OCI-LY1 (cell line): ENCODE data around the gene WWOX.

ENCODE experiments used
- H2AFZ ChIP-seq: fragments of 200-600 bp; sonication (generic), shearing (Covaris generic); 2 replicates; pipeline ENCODE4 v1.6.0; 2014; ENCODE audit warnings: antibody characterized with exemption, mild to moderate bottlenecking, low read length
- H3F3A ChIP-seq: fragments of 200-600 bp; sonication (generic), shearing (Covaris generic); 2 replicates; pipeline ENCODE4 v1.6.0; 2014; ENCODE audit warnings: mild to moderate bottlenecking, antibody characterized with exemption, low read length, moderate library complexity; ENCODE audit not compliant: insufficient read depth
- H3K27ac ChIP-seq: fragments of 200-600 bp; sonication (generic); 2 replicates; pipeline ENCODE4 v1.5.1; 2014; ENCODE audit warnings: low read length, mixed run types, mild to moderate bottlenecking, low read depth; ENCODE audit not compliant: poor library complexity, severe bottlenecking
- H3K27me3 ChIP-seq: fragments of 200-600 bp; sonication (generic); 2 replicates; pipeline ENCODE4 v1.6.0; 2014; ENCODE audit warnings: antibody characterized with exemption, mild to moderate bottlenecking, low read length, moderate library complexity; ENCODE audit not compliant: insufficient read depth
- H3K36me3 ChIP-seq: fragments of 200-600 bp; sonication (generic); 2 replicates; pipeline ENCODE4 v1.6.1; 2014; ENCODE audit warnings: mild to moderate bottlenecking, antibody characterized with exemption, low read length, moderate library complexity, mixed read lengths; ENCODE audit not compliant: insufficient read depth
- H3K4me1 ChIP-seq: fragments of 200-600 bp; sonication (generic); 2 replicates; pipeline ENCODE4 v1.5.1; 2014; ENCODE audit warnings: mild to moderate bottlenecking, low read length, moderate library complexity; ENCODE audit not compliant: insufficient read depth, severe bottlenecking
- H3K4me2 ChIP-seq: fragments of 200-600 bp; sonication (generic), shearing (Covaris generic); 2 replicates; pipeline ENCODE4 v1.6.1; 2014; ENCODE audit warnings: low read length
- H3K4me3 ChIP-seq: fragments of 200-600 bp; sonication (generic); 2 replicates; pipeline ENCODE4 v1.5.1; 2014; ENCODE audit warnings: low read length, low read depth, mild to moderate bottlenecking, mixed read lengths; ENCODE audit not compliant: poor library complexity, severe bottlenecking
- H3K79me2 ChIP-seq: fragments of 200-600 bp; shearing (Covaris generic); 2 replicates; pipeline ENCODE4 v1.6.1; 2016; ENCODE audit warnings: mixed run types, low read length, mixed read lengths; ENCODE audit not compliant: insufficient read depth
- H3K9ac ChIP-seq: fragments of 200-600 bp; sonication (generic), shearing (Covaris generic); 2 replicates; pipeline ENCODE4 v1.6.1; 2014; ENCODE audit warnings: mild to moderate bottlenecking, low read length, mixed read lengths
- H3K9me2 ChIP-seq: fragments of 200-600 bp; sonication (generic), shearing (Covaris generic); 2 replicates; pipeline ENCODE4 v1.6.1; 2014; ENCODE audit warnings: low read depth, mild to moderate bottlenecking, low read length, mixed read lengths
- H3K9me3 ChIP-seq: fragments of 200-600 bp; shearing (Covaris generic); 2 replicates; pipeline ENCODE4 v1.6.1; 2014; ENCODE audit warnings: low read length, mixed read lengths
- H4K20me1 ChIP-seq: fragments of 200-600 bp; sonication (generic), shearing (Covaris generic); 2 replicates; pipeline ENCODE4 v1.6.0; 2016; ENCODE audit warnings: mild to moderate bottlenecking, low read length; ENCODE audit not compliant: insufficient read depth
- CTCF ChIP-seq: fragments of 200-600 bp; sonication (generic), shearing (Covaris generic); IDR thresholded peaks from 2 replicates; pipeline ENCODE4 v1.5.1; 2017; ENCODE audit warnings: mild to moderate bottlenecking, antibody characterized with exemption, low read length, moderate library complexity, mixed read lengths
- EZH2 ChIP-seq: fragments of 200-600 bp; sonication (generic), shearing (Covaris generic); IDR thresholded peaks from 2 replicates; pipeline ENCODE4 v1.8.0; 2017; ENCODE audit warnings: borderline replicate concordance, mixed run types, mild to moderate bottlenecking, antibody characterized with exemption, low read length, moderate library complexity, mixed read lengths

Gene WWOX

GRCh38 chr16:78900966-78901365 lies 801.5 kb downstream of the WWOX start:
- H3K4me2 ChIP-seq, result no peak overlapping the region
- no peaks in the 10 kb centered on the region for H3K27me3 ChIP-seq
- no peak overlapping the region for H3K9ac ChIP-seq
- H3K27ac ChIP-seq, result no peak overlapping the region
- no peak overlapping the region for H2AFZ ChIP-seq
- H3K9me3 ChIP-seq, result no peaks in the 10 kb centered on the region
- no peaks in the 10 kb centered on the region for H3K9me2 ChIP-seq
- TF ChIP-seq CTCF (no peak), EZH2 (no peak)
- H4K20me1 ChIP-seq, result no peaks in the 10 kb centered on the region
- H3F3A ChIP-seq, result no peaks in the 10 kb centered on the region
- H3K4me3 ChIP-seq, result no peak overlapping the region
- H3K79me2 ChIP-seq, result no peaks in the 10 kb centered on the region
- H3K36me3 ChIP-seq, result no peaks in the 10 kb centered on the region
- H3K4me1 ChIP-seq, result no peaks in the 10 kb centered on the region

GRCh38 chr16:78902321-78902720 lies 802.9 kb downstream of the WWOX start:
- TF ChIP-seq CTCF (no peak), EZH2 (no peak)
- H3K9ac ChIP-seq, result no peak overlapping the region
- no peak overlapping the region for H2AFZ ChIP-seq
- H3K27me3 ChIP-seq, result no peaks in the 10 kb centered on the region
- H3K4me2 ChIP-seq, result no peak overlapping the region
- no peaks in the 10 kb centered on the region for H3K4me1 ChIP-seq
- H4K20me1 ChIP-seq, result no peaks in the 10 kb centered on the region
- H3K27ac ChIP-seq, result no peak overlapping the region
- no peaks in the 10 kb centered on the region for H3K79me2 ChIP-seq
- no peak overlapping the region for H3K4me3 ChIP-seq
- H3K9me3 ChIP-seq, result no peaks in the 10 kb centered on the region
- no peaks in the 10 kb centered on the region for H3K9me2 ChIP-seq
- no peaks in the 10 kb centered on the region for H3K36me3 ChIP-seq
- H3F3A ChIP-seq, result no peaks in the 10 kb centered on the region

- Histone ChIP-seq H3K9me2 (no peaks in the 10 kb centered on the region), H3K36me3 (no peaks in the 10 kb centered on the region), H4K20me1 (no peaks in the 10 kb centered on the region), H3K27me3 (no peaks in the 10 kb centered on the region), H3K4me1 (no peaks in the 10 kb centered on the region), H3F3A (no peaks in the 10 kb centered on the region), H3K4me3 (no peak overlapping the region), H3K79me2 (no peaks in the 10 kb centered on the region), H3K27ac (no peak overlapping the region), H3K9ac (no peak overlapping the region), H3K9me3 (no peaks in the 10 kb centered on the region), H3K4me2 (no peak overlapping the region), H2AFZ (no peak overlapping the region)
- TF ChIP-seq CTCF (no peak), EZH2 (no peak)
Observed at GRCh38 chr16:78903237-78903636, 803.8 kb downstream of the WWOX start.
